NCI-H1048 (cell line): ENCODE results near the gene B4GALNT1.
"Not testable (repeated sequence)": the region's sequence is repeated elsewhere in the genome, so short reads cannot be mapped to it uniquely, and the experiment has no call there.

Experiments used
- DNase-seq: peaks from one replicate; lab custom pipeline; 2025; lab: John Stamatoyannopoulos, UW

Gene B4GALNT1

DNA sequence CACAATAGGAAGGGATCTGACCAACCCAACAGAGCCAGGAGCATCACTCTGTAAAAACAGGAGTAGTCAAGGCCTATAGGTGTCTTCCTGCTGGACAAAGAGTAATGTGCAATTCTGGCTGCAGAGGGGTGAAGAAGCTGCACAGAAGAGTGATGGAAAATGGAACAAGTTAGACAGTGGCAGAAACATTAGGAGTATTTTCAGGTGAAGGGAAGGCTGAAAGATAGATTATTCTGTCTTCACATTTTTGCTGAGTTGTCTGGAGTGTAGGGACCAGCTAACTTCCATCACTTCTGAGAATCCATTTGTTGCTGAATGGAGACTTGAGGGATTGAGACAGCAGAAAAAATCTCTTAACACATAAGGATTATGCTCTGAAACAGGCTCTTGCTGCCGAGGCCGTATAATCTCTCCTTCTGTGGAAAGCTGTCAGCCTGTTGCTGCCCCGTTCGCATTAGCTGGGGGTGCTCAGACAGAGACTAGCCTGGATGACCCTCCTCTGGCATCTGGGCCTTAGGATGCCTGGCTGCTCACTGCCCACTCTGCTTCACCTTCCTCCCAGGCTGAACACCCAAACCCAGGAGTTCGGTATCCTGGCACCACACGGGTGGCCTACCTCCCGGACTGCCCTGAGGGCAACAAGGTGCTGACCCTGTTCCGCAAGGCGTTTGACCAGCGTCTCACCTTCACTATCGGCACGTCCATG is 24.9 kb downstream of the B4GALNT1 start:
- no peak for DNase-seq

DNA sequence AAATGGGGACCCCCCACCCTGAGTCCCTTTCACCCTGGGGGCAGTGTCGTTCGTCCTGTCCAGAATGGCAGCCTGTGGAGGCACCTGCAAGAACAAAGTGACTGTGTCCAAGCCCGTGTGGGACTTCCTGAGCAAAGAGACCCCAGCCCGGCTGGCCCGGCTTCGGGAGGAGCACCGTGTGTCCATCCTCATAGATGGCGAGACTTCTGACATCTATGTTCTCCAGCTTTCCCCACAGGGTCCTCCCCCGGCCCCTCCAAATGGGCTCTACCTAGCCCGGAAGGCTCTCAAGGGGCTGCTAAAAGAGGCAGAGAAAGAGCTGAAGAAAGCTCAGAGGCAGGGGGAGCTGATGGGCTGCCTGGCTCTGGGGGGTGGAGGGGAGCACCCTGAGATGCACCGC is 26.2 kb downstream of the B4GALNT1 start:
- DNase-seq = no peak

DNA sequence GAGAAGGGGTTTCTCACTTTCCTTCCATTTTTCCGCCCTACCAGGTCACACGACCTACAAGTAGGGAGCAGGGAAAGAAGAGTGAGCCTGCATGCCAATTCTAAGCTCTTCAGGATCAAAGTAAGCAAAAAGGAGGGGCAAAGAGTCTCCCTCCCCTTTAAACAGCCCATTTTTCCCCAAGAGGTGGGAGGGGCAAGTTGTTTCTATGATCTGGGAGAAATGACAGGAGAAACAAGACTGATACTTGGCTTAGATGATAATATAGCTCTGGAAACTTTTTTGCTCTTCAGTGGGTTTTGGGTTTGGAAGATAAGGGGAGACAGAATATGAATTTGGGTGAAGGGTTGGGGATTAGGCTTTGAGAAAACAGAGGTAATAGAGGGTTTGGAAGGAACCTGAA is 26.6 kb downstream of the B4GALNT1 start:
- no peak for DNase-seq

DNA sequence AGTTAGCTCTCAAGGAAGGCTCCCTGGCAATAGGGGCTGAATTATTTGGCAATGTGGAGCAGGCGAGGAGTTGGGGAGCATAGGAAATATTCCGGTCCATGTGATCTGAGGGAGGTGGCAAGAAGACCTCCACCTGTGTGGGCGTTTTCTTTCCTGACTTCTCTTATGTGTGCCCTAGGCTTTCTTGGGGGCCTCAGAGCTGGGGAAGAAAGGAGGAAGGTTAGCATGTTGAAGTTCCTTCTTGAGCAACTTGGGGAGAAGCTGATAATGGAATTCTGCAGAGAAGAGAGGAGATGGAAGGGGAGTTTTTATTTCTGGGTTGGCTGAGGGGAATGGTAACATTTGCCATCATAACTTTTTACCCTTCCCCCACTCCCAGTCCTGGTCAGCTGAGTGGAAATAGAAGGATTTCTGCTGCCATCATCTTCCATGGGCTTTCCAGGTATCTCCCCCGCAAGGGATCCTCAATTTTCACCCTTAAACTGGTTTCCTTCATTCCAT is 27.1 kb downstream of the B4GALNT1 start:
- DNase-seq = no peak

DNA sequence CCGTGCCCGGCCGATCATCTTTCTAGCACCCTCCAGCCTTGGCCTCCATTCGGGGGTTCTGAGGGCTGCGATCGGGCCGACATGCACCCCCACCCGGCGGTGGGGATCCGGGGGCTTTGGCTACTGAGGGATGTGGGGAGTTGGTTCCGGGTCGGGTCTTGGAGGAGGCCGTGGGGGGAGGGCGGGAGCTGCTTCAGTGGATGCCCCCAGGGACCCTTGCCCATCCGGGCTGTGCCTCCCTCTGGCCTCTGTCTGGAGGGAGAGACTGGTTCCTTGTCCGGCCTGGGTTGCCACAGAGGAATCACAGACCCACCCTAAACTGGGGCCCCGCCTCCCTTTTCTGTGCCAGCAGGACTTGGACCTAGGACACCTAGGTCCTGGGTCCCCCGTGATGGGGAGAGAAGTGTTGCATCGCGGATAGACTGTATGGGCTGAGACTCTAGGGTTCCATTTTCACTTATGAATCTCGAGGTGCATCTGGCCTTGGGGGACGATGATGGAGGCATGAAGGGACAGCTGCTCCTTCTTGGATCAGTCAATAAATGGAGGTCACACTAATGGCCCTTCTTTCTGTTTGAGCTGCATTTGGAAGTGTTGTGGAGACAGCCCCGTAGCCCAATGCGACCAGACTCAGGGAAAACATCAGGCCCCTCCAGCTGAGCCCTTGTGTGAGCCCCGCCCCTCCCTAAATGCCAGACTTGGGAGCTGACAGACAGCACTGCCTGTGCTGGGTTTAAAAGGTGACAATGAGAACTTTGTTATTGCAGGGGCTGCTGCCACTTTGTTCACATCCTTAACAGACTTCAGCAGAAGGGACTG is 27.8 kb downstream of the B4GALNT1 start:
- DNase-seq = no peak

DNA sequence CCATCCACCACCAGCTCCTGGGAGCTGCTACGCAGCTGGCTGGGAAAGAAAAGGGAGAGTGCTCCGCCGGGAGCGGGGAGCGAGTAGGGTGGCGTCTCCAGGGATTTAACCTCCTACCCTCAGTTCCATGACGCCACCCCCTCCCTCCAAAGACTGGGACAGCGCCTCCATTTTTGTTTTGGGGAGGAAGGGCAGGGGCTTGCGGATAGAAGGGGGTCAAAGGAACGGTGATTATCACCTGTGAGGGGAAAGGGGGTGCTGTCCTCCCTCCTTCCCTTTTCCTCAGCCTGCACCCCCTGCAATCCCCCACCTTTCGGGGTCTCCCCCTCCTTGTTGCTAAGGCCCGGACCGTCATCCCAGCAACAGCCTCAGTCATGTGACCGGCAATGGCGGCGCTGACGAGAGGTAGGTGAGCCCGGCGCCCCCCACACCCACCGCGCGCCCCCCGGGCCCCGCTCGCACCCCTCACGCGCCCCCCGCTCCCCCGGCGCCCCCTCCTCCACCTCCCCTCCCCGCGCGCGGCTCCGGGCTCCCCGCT is 28.5 kb downstream of the B4GALNT1 start, which contains the start of gene DTX3:
DTX3 (plus strand) TSS at position 371 of the 538 bp plus-strand sequence. CDS start 1,694 bp downstream, outside the sequence.
- no peak for DNase-seq

DNA sequence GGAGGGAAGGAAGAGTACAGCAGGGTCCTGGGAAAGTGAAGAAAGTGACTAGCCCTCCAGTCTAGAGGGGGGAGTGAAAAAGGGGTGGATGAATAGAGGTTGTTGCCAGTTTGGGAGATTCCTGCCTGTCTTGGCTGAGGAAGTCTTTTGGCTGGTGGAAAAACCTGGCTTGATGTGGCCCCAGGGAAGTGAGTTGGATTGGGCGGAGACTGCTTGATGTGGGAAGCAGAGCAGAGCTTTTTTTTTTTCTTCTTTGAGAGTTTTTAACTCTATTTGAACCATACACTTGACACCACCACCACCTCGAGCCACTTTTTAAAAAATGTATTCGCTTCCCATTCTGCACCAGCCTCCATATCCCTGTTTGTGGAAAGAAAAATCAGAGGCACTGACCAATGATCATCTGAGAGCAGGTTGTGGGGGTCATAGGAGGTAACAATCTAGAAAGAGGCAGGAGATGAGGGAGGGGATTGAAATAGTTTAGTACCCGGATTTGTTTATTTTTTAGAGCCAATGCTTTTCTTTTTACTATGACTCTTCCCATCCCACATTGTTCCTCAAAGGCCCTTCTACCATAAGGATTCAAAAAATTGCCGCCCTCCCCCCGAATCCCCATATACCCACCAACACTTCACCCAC is 29.1 kb downstream of the B4GALNT1 start:
- no peak for DNase-seq

DNA sequence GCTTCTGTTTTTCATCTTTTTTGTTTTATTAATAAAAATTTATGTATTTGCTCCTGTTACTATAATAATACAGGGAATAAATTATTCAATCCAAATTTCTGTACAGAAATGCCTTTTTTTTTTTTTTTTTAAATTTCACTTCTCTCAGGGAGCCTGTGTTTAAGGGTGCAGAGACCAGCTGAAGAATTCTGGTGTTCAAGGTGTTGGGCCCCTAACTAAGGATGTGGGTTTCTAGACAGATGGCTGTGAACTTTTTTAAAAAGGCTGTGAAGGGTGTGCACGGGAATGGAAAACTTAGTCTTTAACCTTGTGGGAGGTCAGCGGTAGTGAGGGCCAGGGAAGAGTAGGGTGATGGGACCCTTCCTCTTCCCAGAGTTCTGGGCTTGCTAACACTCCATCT is 29.7 kb downstream of the B4GALNT1 start:
- DNase-seq = no peak

DNA sequence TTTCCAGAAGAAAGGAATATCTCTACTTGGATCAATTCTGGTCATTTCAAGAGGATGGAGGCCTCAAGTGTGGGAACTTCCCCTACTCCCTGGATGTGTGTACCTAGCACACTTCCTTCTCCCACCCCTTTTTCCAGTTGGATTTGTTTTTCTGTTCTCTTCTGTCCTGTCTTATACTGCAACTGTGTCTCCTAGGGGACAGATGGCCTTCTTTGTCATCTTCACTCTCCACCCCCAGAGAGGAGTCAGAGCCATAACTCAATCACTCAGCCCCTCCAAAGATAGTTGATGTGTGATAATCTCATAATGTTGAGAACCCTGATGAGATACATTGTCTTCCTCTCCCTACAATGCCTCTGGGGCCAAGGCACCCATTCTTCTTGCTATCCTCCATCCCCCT is 30.5 kb downstream of the B4GALNT1 start:
- no peak for DNase-seq

DNA sequence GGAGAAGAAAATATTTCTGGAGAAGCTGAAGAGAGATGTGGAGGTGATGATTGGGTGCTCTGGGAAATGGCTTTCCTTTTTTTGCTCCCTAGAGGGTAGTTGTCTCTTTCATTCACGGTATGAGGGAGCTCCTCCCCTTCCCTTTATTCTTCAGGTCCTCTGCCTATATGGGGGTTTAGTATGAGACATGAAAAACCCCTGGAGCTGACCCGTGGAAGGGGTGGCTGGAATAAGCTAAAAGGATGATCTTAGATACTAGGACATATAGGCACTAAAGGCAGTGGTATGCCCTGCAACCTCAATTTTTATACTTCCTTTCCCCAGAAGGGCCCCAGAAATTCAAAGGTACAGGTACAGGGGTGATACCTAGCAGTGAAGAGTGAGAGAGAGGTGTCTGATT is 32.6 kb downstream of the B4GALNT1 start:
- DNase-seq = no peak

DNA sequence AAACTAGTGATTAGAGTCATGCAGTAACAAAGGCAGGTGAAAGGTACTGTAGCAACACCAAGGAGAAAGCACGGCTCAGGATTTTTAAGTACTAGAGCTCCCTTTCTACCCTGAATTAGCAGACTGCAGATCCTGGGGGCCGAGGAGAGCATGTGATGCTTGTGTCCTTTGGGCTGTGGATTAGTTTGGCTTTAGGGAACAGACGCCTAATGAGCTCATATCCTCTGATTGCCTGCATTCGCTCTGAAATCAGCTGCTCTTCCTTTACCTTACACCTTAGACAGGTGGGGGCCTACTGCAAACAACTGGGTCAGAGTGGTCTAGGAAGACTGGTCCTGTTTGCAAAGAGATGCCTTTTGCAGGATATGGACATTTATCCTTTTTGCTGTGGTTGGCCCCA is 39.8 kb downstream of the B4GALNT1 start:
- DNase-seq = no peak

DNA sequence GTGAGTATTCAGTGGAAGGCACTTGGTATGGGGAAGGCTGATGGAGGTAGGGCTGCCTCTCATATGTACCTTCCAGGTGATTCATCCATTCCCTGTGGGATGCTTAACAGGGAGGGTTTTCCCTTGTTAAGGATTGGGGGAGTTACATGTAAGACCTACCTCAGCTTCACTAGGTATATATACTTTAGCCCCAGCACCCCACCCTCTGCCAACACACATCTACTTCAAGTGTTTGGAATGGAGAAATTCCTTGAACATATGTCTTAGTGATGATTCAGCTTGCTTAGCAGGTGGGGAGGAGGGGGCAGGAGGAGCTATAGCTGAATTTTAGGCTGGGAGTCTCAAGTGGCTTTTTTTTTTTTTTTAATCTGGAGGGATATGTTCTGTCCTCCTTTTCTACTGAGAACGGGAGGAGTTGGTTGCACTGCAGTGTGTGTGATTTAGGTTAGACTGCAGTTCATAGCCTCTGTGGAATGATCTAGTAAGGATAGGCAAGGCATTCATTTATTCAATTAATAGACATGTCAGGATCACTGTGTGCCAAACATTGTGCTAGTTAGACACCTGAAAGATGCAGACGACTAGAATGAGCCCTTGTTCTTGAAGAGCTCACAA is 40.3 kb downstream of the B4GALNT1 start:
- DNase-seq = no peak

DNA sequence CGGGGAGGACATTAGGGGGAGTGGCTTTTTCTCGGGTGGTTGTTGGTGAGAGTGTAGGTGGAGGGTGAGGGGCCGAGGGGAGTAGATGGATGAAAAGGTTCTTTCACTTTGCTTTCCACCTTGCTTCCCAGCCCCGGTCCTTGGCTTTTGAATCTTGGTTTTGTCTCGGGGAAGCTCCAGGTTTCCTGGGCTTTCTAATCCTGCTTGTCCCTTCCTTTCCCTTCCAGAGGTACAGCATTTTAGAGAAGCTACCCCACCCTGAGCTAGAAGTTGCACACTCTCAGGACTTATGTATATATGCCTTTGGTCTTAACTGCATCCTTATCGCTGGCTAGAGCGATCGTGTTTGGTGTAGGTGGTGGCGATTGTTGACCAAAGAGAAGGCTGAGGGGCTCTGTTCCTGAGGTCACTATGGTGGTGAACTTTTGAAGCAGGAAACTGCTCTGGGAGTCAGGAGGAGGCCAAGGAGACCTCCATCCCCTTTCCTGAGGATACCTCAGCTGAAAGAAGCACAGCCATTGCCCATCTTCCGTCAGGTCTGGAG is 41.1 kb downstream of the B4GALNT1 start:
- DNase-seq = no peak

DNA sequence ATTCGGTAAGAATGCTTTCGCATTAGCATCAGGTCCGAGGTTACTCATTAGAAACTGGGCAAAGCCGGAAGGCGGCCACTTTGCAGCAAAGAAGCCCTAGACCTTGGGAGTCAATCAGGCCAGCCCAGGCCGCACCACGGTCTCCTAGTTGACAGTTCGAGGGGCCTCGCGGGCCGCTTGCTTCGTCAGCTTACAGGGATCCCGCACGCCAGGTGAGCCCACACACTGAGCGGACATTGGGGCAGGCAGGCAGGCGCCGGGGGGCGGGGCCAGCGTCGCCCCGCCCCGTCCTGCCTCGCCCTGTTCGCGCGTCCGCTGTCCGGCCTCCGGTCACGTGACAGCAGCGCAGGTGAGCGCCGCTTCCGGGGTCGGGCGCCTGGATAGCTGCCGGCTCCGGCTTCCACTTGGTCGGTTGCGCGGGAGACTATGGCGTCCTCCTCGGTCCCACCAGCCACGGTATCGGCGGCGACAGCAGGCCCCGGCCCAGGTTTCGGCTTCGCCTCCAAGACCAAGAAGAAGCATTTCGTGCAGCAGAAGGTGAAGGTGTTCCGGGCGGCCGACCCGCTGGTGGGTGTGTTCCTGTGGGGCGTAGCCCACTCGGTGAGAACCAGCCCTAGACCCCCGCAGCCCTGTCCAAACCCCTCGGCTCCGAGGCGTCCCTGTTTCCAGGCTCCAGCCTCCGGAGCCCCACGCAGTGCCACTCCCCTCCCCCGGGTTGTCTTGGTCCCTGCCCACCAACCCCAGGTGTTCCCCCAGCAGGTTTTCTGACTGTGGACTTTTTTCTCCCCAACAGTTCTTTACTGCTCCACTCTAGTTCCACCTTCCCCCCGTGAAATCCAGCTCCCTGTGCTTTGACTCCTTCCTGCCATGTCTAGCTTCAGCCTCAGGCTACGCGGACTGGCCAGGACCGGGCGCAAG is 41.9 kb downstream of the B4GALNT1 start, which contains the start of gene PIP4K2C:
PIP4K2C (plus strand) TSS at position 329 of the 918 bp plus-strand sequence; CDS start at position 427, 98 bp downstream.
- DNase-seq = peak; percentile 74

DNA sequence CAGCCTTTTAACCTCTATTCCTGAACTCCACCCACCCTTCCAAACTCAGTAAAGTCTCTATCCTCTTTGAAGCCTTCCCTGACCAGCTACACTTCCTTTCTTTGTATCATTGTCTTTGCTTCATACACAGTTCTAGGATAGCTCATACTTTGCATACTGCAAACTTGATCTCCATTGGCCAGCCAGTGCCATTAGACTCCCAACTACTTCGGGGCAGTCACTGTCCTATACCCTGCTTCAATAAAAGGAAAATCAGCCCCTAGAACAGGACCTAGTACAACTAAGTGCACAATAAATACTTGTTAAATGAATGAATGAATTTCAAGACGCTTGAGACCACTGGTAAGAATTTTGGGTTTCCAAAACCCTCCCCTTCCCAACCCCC is 42.5 kb downstream of the B4GALNT1 start:
- DNase-seq = no peak

DNA sequence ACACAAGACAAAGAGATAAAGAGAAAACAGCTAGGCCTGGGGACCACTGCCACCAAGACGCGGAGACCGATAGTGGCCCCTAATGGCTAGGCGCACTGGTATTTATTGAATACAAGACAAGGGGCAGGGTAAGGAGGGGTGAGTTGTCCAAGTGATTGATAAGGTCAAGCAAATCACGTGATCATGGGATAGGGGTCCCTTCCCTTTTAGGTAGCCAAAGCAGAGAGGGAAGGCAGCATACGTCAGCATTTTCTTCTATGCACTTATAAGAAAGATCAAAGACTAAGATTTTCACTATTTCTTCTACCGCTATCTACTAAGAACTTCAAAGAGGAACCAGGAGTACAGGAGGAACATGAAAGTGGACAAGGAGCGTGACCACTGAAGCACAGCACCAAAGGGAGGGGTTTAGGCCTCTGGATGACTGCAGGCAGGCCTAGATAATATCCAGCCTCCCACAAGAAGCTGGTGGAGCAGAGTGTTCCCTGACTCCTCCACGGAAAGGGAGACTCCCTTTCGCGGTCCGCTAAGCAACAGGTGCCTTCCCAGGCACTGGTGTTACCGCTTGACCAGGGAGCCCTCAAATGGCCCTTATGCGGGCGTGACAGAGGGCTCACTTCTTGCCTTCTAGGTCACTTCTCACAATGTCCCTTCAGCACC is 43.9 kb downstream of the B4GALNT1 start:
- DNase-seq = not testable (repeated sequence)

DNA sequence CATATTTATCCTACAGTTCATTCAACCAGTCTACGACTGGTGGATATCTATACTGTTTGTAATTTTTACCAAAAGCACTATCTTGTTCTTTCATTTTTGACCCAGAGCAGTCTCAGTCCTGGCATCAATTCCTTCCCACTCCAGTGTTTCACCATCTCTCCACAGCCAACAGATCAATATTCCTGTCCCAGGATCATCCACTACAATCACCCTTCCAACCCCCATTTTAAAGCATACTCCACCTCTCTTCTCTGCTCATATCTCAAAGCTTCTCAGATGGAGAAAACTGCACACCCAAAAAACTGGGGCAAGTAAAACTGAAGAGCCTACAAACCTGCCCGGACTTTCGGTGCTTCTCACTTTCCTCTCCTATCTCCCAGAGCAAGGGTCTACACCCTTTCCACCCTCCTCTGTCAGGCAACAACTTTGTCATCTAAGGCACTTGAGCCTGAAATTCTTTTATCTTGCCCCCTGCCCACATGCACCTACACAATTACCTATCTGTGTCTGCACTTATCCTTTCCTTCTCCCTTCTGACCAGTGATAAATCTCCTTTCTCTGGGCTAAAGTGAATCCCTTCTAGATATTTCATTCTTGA is 46.1 kb downstream of the B4GALNT1 start:
- DNase-seq = no peak

DNA sequence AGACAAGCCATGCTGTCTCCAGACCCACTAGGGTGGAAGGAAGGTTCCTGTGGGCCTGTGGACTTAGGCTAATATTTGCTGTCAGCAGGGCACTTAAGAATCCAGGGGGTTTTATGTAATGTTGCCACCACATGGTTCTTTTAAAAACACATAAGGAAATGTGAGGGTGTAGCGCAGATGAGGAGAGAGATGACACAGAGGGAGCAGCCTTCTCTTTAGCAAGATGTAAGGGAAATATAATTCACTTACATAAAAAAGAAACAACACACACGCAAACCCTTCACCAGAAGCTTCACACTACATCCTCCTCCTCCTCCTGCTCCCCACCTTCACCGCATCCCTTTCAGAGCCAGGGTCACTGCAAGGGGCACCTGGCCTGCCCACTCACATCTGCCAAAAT is 46.9 kb downstream of the B4GALNT1 start:
- no peak for DNase-seq

DNA sequence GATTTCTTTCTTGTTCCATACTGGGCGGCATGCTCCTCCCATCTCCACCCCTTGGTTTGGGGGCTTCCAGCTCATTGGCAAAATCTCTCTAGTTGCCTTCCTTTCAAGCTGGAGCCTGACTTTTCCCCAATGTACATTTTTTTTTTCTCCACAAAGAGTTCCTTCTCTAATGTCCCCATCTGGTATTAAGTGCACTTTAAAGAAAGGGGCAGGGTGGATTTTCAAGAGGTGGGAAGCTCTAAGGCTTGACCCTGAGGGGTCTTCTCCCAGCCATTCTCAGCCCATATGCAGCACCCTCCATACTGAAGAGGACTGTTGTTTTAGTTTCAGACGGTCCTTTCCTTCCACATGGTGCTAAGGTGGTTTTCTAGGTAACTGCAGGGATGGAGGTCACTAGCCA is 47.8 kb downstream of the B4GALNT1 start:
- no peak for DNase-seq

DNA sequence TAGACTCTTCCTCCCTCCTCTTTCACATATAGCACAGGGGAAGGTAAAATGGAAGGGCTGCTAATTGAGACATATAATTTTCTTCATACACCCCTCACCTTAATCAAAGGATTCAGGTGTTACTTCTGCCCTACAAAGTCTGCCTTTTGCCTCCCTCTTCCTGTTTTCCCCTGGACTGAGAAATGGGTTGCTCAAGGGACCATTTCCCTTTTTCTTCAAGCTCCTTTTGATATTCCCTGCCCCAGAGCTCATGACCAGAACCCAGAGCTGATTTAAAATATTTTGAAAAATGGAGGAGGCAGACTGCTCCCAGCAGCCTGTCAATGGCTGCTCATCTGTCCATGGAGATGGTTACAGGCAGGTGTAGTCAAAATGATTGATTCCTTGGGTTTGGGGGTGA is 48.3 kb downstream of the B4GALNT1 start:
- DNase-seq = no peak
